Esophagus squamous epithelium (tissue), 5 donors: ENCODE results near the gene TSHZ2. TPM values are rescaled to one million over a fixed set of nuclear protein-coding genes. Genes with fewer than 3 reads are reported as not detected.
"Not testable (repeated sequence)": the region's sequence is repeated elsewhere in the genome, so short reads cannot be mapped to it uniquely, and the experiment has no call there.

Experiments
- DNase-seq: peaks from one replicate; lab custom pipeline; 2025; lab: John Stamatoyannopoulos, UW
- H3K27ac ChIP-seq, 4 donors: fragments of 200-600 bp; sonication (generic); one replicate each; pipeline ENCODE4 v1.5.1; 2016 to 2019; ENCODE audit warnings: mild to moderate bottlenecking in 1 of 4
- H3K27me3 ChIP-seq, 4 donors: fragments of 200-600 bp; sonication (generic); 1 replicate in 3 of 4; 2 replicates in 1 of 4; pipeline versions ENCODE4 v1.5.1 to v1.6.0; 2017 to 2021; ENCODE audit warnings: antibody characterized with exemption in 1 of 4
- H3K36me3 ChIP-seq, 3 donors: fragments of 200-600 bp; sonication (generic); one replicate each; pipeline ENCODE4 v1.5.1; 2016 to 2019
- H3K4me1 ChIP-seq, 3 donors: fragments of 200-600 bp; sonication (generic); one replicate each; pipeline ENCODE4 v1.5.1; 2017 to 2019
- H3K4me3 ChIP-seq, 4 donors: fragments of 200-600 bp; sonication (generic); 1 replicate in 3 of 4; 2 replicates in 1 of 4; pipeline ENCODE4 v1.5.1; 2016 to 2019; ENCODE audit warnings: mild to moderate bottlenecking in 2 of 4, moderate library complexity in 1 of 4
- H3K9me3 ChIP-seq, 3 donors: fragments of 200-600 bp; sonication (generic); one replicate each; pipeline ENCODE4 v1.5.1; 2016 to 2019
- CTCF ChIP-seq, 6 experiments: fragments of 450-650 bp in 4 of 6; fragments of 200-600 bp in 2 of 6; sonication (generic) in 2 of 6; IDR thresholded peaks; one replicate each; pipeline ENCODE4 v1.5.1; 2016 to 2019; ENCODE audit warnings: antibody characterized with exemption in 6 of 6, mild to moderate bottlenecking in 4 of 6, moderate library complexity in 4 of 6
- POLR2A ChIP-seq, 4 donors: fragments of 450-650 bp; IDR thresholded peaks; one replicate each; pipeline ENCODE4 v1.6.1; 2017; ENCODE audit warnings: antibody characterized with exemption in 4 of 4, mild to moderate bottlenecking in 4 of 4, moderate library complexity in 3 of 4
- WGBS, 2 donors: methylation state at CpG; one replicate each; pipeline ENCODE4 v1.1.5; 2018; 5-methylcytosine and 5-hydroxymethylcytosine counted together
- intact Hi-C: fragments of 100-400 bp; cut with DNase I; formaldehyde crosslinking; loops from one replicate; pipeline ENCODE4 v1.15.0; 2022
- total RNA-seq, 4 donors: library from RNA; depleted of rRNA; stranded (reverse); fragments of >200 nt; gene quantifications; one replicate each; pipeline ENCODE4 v1.1.0, GENCODE V29; 2016
- donor health status: DM: yes; HTN: yes; CAD: no.

Gene TSHZ2
- total RNA-seq, 4 donors from 2014 or later, result 4.7 to 22.0 (median 12.9) TPM

- 86 to 87% methylated on average over 3 of the region's 3 CpGs for WGBS, 2 donors
- DNase-seq, result no peak
- TF ChIP-seq CTCF (IDR thresholded peaks at IDR 0.05) (no peak), POLR2A (IDR thresholded peaks at IDR 0.05) (no peak)
- Histone ChIP-seq H3K4me3 (no peak overlapping the region), H3K27ac (no peak overlapping the region), H3K27me3 (peaks cover 0 to 4% (median 0%) of the 10 kb centered on the region in 4 donors), H3K36me3 (no peaks in the 10 kb centered on the region), H3K4me1 (no peaks in the 10 kb centered on the region), H3K9me3 (no peaks in the 10 kb centered on the region)
- intact Hi-C loops, result no loop called here
Observed at GRCh38 chr20:53522026-53522425, 549.9 kb downstream of the TSHZ2 start.

GRCh38 chr20:53522696-53523095 is 550.5 kb downstream of the TSHZ2 start:
- H3K36me3 ChIP-seq, result no peaks in the 10 kb centered on the region
- no peaks in the 10 kb centered on the region for H3K9me3 ChIP-seq
- TF ChIP-seq CTCF (IDR thresholded peaks at IDR 0.05) (no peak), POLR2A (IDR thresholded peaks at IDR 0.05) (no peak)
- 59 to 84% methylated on average over 5 of the region's 5 CpGs for WGBS, 2 donors
- H3K4me1 ChIP-seq, result no peaks in the 10 kb centered on the region
- no peak overlapping the region for H3K27ac ChIP-seq
- no peak for DNase-seq
- H3K27me3 ChIP-seq, result peaks cover 0 to 4% (median 0%) of the 10 kb centered on the region in 4 donors
- no peak overlapping the region for H3K4me3 ChIP-seq
- intact Hi-C loops, result no loop called here

- WGBS, 2 donors, result 91 to 92% methylated on average over 2 of the region's 2 CpGs
- H3K4me3 ChIP-seq, DNase-seq, intact Hi-C loops, H3K4me1 ChIP-seq, H3K27me3 ChIP-seq, H3K9me3 ChIP-seq, H3K36me3 ChIP-seq, H3K27ac ChIP-seq: not testable (repeated sequence)
Observed at GRCh38 chr20:53523615-53524014, 551.5 kb downstream of the TSHZ2 start.

- Histone ChIP-seq H3K4me3 (no peak overlapping the region), H3K27ac (no peak overlapping the region), H3K4me1 (no peaks in the 10 kb centered on the region), H3K36me3 (no peaks in the 10 kb centered on the region), H3K27me3 (peaks cover 0 to 4% (median 0%) of the 10 kb centered on the region in 4 donors), H3K9me3 (no peaks in the 10 kb centered on the region)
- DNase-seq, result no peak
- WGBS, 2 donors, result 78 to 91% methylated on average over 3 to 8 of the region's 13 CpGs
- TF ChIP-seq CTCF (IDR thresholded peaks at IDR 0.05), result no peak
- no peak for TF ChIP-seq POLR2A (IDR thresholded peaks at IDR 0.05)
- intact Hi-C loops, result no loop called here
Observed at GRCh38 chr20:53524589-53525312, 552.6 kb downstream of the TSHZ2 start.

- no peak for TF ChIP-seq POLR2A (IDR thresholded peaks at IDR 0.05)
- no peak for TF ChIP-seq CTCF (IDR thresholded peaks at IDR 0.05)
- Histone ChIP-seq H3K4me1 (no peaks in the 10 kb centered on the region), H3K27ac (no peak overlapping the region), H3K27me3 (peaks cover 0 to 11% (median 0%) of the 10 kb centered on the region in 4 donors), H3K9me3 (no peaks in the 10 kb centered on the region), H3K4me3 (no peak overlapping the region), H3K36me3 (no peaks in the 10 kb centered on the region)
- DNase-seq, result no peak
- intact Hi-C loops, result no loop called here
- 20 to 81% methylated on average over 1 to 4 of the region's 8 CpGs for WGBS, 2 donors
Observed at GRCh38 chr20:53527196-53527595, 555.0 kb downstream of the TSHZ2 start.
